K562 (cell line): ENCODE results near the gene RINT1. TPM values are rescaled to one million over a fixed set of nuclear protein-coding genes. Genes with fewer than 3 reads are reported as not detected.

Source experiments
- ATAC-seq: fragments of 200-7000 bp; cut with Tn5 transposase; 3 replicates; pipeline ENCODE4 v1.9.1; 2020; ENCODE audit warnings: moderate library complexity
- BruUV-seq: library from RNA; stranded (reverse); fragments of 400-500 nt; replicated peaks from 2 replicates; lab custom pipeline; 2021; lab: Mats Ljungman, UMichigan
- CTCF ChIA-PET: fragments of 300-600 bp; formaldehyde crosslinking; extraction: SDS; loops from one replicate; lab custom pipeline; 2021; ENCODE audit warnings: low intra/inter-chr PET ratio; lab: Yijun Ruan, JAX
- POLR2A ChIA-PET: fragments of 300-600, 350-650 bp; sonication (Branson Sonifier 250); formaldehyde crosslinking; extraction: SDS; loops from one replicate; lab custom pipeline; 2021; ENCODE audit warnings: antibody characterized with exemption, inconsistent platforms; lab: Yijun Ruan, JAX
- DNase-seq, 4 experiments: peaks; one replicate each; pipeline versions ENCODE4 v3.0.0 to v3.0.0-alpha.2; 2011 to 2018; ENCODE audit warnings: low spot score in 3 of 4, mixed read lengths in 3 of 4; ENCODE audit errors: extremely low read depth in 1 of 4
- FAIRE-seq: peaks from 2 replicates; lab custom pipeline; 2011; peaks lifted over from hg19 to GRCh38; lab: Jason Lieb, UNC
- H2AFZ ChIP-seq: 2 replicates; pipeline ENCODE4 v1.6.0; 2011; ENCODE audit warnings: low read depth, low read length, control low read depth, inconsistent platforms
- H3K27ac ChIP-seq: fragments of 200-600 bp; 3 replicates; pipeline ENCODE4 v1.8.0; 2011; ENCODE audit warnings: low read depth, mild to moderate bottlenecking, control low read depth, inconsistent platforms, low read length, moderate library complexity, mixed read lengths; ENCODE audit errors: extremely low read depth
- H3K27me3 ChIP-seq, 2 experiments: fragments of 300-600 bp in 1 of 2; 2 replicates in 1 of 2; 3 replicates in 1 of 2; pipeline versions ENCODE4 v1.6.0 to v1.8.0; 2011; ENCODE audit warnings: inconsistent platforms in 2 of 2, low read length in 2 of 2, mild to moderate bottlenecking in 1 of 2, mixed read lengths in 1 of 2, moderate library complexity in 1 of 2; ENCODE audit not compliant: control insufficient read depth in 2 of 2, insufficient read depth in 2 of 2
- H3K36me3 ChIP-seq: fragments of 300-600 bp; 3 replicates; pipeline ENCODE4 v1.8.0; 2011; ENCODE audit warnings: mild to moderate bottlenecking, low read length, inconsistent platforms; ENCODE audit not compliant: control insufficient read depth, insufficient read depth
- H3K4me1 ChIP-seq, 2 experiments: fragments of 200-600 bp in 1 of 2; replicated peaks in 1 of 2; 2 replicates in 1 of 2; 3 replicates in 1 of 2; pipeline versions ENCODE4 v1.5.1 to v1.8.0; 2011; ENCODE audit warnings: inconsistent platforms in 2 of 2, low read length in 2 of 2, mild to moderate bottlenecking in 1 of 2, mixed read lengths in 1 of 2, moderate library complexity in 1 of 2; ENCODE audit not compliant: control insufficient read depth in 2 of 2, insufficient read depth in 2 of 2
- H3K4me2 ChIP-seq: 2 replicates; pipeline ENCODE4 v1.6.1; 2011; ENCODE audit warnings: low read length, control low read depth, inconsistent platforms, mixed read lengths; ENCODE audit not compliant: insufficient read depth
- H3K4me3 ChIP-seq: fragments of 200-600 bp; sonication (generic), shearing (Covaris generic); 2 replicates; pipeline ENCODE4 v1.5.1; 2016; ENCODE audit warnings: control low read depth, inconsistent platforms
- H3K79me2 ChIP-seq: fragments of 200-600 bp; 3 replicates; pipeline ENCODE4 v1.8.0; 2011; ENCODE audit warnings: low read length, inconsistent platforms; ENCODE audit not compliant: control insufficient read depth, insufficient read depth
- H3K9ac ChIP-seq, 2 experiments: 2 replicates each; pipeline versions ENCODE4 v1.6.0 to v1.6.1; 2011; ENCODE audit warnings: low read depth in 2 of 2, low read length in 2 of 2, control low read depth in 1 of 2, inconsistent platforms in 1 of 2, mild to moderate bottlenecking in 1 of 2, mixed read lengths in 1 of 2; ENCODE audit not compliant: insufficient read depth in 1 of 2
- H3K9me1 ChIP-seq: one replicate; pipeline ENCODE4 v1.6.0; 2011; ENCODE audit warnings: inconsistent platforms, mild to moderate bottlenecking, low read length, moderate library complexity; ENCODE audit not compliant: control insufficient read depth, insufficient read depth
- H3K9me3 ChIP-seq: replicated peaks from 2 replicates; pipeline ENCODE4 v1.5.1; 2011; ENCODE audit warnings: low read depth, low read length, inconsistent platforms; ENCODE audit not compliant: control insufficient read depth, insufficient read depth
- H4K20me1 ChIP-seq: replicated peaks from 2 replicates; pipeline ENCODE4 v1.6.1; 2011; ENCODE audit warnings: low read length, inconsistent platforms, mixed read lengths; ENCODE audit not compliant: control insufficient read depth, insufficient read depth
- E2F3 ChIP-seq: fragments of 250-450 bp; sonication (Bioruptor Pico); IDR thresholded peaks from 2 replicates; pipeline ENCODE4 v1.4.0; 2020; ENCODE audit warnings: mild to moderate bottlenecking
- ERF ChIP-seq: fragments of 450-650 bp; formaldehyde crosslinking; IDR thresholded peaks from 2 replicates; pipeline ENCODE4 v1.4.0; 2020; ENCODE audit warnings: mild to moderate bottlenecking, mixed read lengths
- MAZ ChIP-seq, 2 experiments: fragments of 450-650 bp in 1 of 2; sonication (generic) in 1 of 2; formaldehyde crosslinking; IDR thresholded peaks in 1 of 2; conservative IDR thresholded peaks in 1 of 2; 2 replicates each; pipeline versions ENCODE4 v1.4.0 to v1.5.0; 2020; ENCODE audit warnings: mild to moderate bottlenecking in 1 of 2, missing genetic modification reagents in 1 of 2
- RBM17 ChIP-seq: fragments of 200-400 bp; formaldehyde crosslinking; IDR thresholded peaks from 2 replicates; pipeline ENCODE4 v1.6.1; 2017; ENCODE audit warnings: low read depth, mild to moderate bottlenecking, low read length, borderline replicate concordance
- RUNX1 ChIP-seq: sonication (generic); IDR thresholded peaks from 2 replicates; pipeline ENCODE4 v1.6.1; 2016; ENCODE audit warnings: antibody characterized with exemption, low read depth
- SIX5 ChIP-seq, 2 experiments: IDR thresholded peaks; 2 replicates each; pipeline ENCODE4 v1.6.1; 2011; ENCODE audit warnings: low read length in 2 of 2, borderline replicate concordance in 1 of 2, low read depth in 1 of 2, mild to moderate bottlenecking in 1 of 2, moderate library complexity in 1 of 2; ENCODE audit not compliant: insufficient read depth in 1 of 2
- SOX6 ChIP-seq: fragments of 450-650 bp; IDR thresholded peaks from 2 replicates; pipeline ENCODE4 v1.6.1; 2014; ENCODE audit warnings: mild to moderate bottlenecking
- ZNF57 ChIP-seq: fragments of 450-650 bp; formaldehyde crosslinking; IDR thresholded peaks from 2 replicates; pipeline ENCODE4 v1.4.0; 2020; ENCODE audit warnings: mild to moderate bottlenecking, moderate library complexity
- WGBS: fragments of 100-300 bp; shearing (Covaris generic); methylation state at CpG from one replicate; pipeline ENCODE4 v1.1.6; 2016; ENCODE audit warnings: low coverage, mixed read lengths; ENCODE audit not compliant: insufficient coverage; ENCODE audit errors: missing lambda C conversion rate; 5-methylcytosine and 5-hydroxymethylcytosine counted together
- in situ Hi-C: fragments of 300-500 bp; cut with MboI; formaldehyde crosslinking; loops from 4 replicates; pipeline ENCODE4 v1.15.0; 2018; ENCODE audit warnings: inconsistent platforms, mixed read lengths
- intact Hi-C: fragments of 100-400 bp; cut with micrococcal nuclease; formaldehyde crosslinking; loops from 2 replicates; pipeline ENCODE4 v1.14.2; 2022
- polyA plus RNA-seq, 8 experiments: library from polyadenylated mRNA; depleted of rRNA in 4 of 8; stranded (reverse) in 5 of 8; unstranded in 3 of 8; fragments of >200 nt; fragmentation: Nextera tagmentation in 2 of 8; fragmentation: Illumina TruSeq in 1 of 8; extraction: Ambion mirVana in 2 of 8; extraction: Trizol in 1 of 8; gene quantifications; 2 replicates each; pipeline versions ENCODE4 v1.2.1 to v1.2.3, GENCODE V29; 2011 to 2014; ENCODE audit warnings: inconsistent platforms in 1 of 8, missing spikeins in 1 of 8
- total RNA-seq, 7 experiments: library from RNA; depleted of rRNA in 6 of 7; stranded (reverse); fragments of >200 nt in 6 of 7; fragmentation: Illumina TruSeq in 2 of 7; extraction: Trizol in 2 of 7; gene quantifications; 2 replicates each; pipeline versions ENCODE4 v1.2.1 to v1.2.3, GENCODE V29; 2011 to 2021; ENCODE audit warnings: low replicate concordance in 1 of 7
- TF ChIP-seq, protein P1 (sequence below), 2 experiments: fragments of 450-650 bp; conservative IDR thresholded peaks; 2 replicates each; pipeline ENCODE4 v1.6.1; 2017; ENCODE audit warnings: mild to moderate bottlenecking in 2 of 2, moderate library complexity in 2 of 2
- TF ChIP-seq, protein P2 (sequence below): fragments of 450-650 bp; IDR thresholded peaks from 2 replicates; pipeline ENCODE4 v1.7.0; 2016; ENCODE audit warnings: borderline replicate concordance
- TF ChIP-seq, protein P3 (sequence below): fragments of 200-800 bp; sonication (Bioruptor generic); IDR thresholded peaks from 2 replicates; pipeline ENCODE4 v1.6.1; 2017; ENCODE audit warnings: missing genetic modification characterization, missing compliant biosample characterization
- TF ChIP-seq, protein P4 (sequence below): fragments of 450-650 bp; IDR thresholded peaks from 2 replicates; pipeline ENCODE4 v1.6.1; 2017; ENCODE audit warnings: antibody characterized with exemption

RINT1 gene
- total and polyA plus RNA-seq, 9 of the 15 experiments (the other 6 are each of a cell fraction or from before 2014, with no cell fraction given): 21.3 to 74.3 (median 27.4) TPM

DNA sequence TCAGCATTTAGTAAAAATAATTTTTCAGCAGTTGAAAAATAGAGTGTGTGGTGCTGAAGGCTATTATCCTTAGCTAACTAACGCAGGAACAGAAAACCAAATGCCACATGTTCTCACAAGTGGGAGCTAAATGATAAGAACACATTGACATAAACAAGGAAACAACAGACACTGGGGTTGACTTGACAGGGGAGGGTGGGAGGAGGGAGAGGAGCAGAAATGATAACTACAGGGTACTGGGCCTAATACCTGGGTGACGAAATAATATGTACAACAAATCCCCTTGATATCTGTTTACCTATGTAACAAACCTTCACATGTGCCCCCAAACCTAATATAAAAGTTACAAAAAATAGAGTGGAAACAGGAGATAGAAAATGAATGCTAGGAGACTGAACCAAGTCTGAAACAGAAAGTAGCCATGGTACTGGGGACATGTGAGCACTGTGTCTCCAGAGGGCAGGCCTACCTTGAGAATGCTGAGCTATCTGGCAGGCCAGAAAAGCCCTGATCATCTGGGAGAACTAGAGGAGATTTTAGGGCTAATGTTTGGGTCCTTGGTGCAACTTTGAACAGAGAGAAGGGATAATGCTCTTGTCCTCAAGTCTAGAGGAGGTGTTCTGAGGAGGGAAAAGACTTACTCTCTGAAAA is 54.0 kb downstream of the RINT1 start:
- peak overlapping the region; percentile 31; the same call in 2 of the 3 replicates for H3K27ac ChIP-seq
- H3K9me1 ChIP-seq: no peaks in the 10 kb centered on the region
- DNase-seq (peak in 1 of 4 experiments; percentile 64), ATAC-seq (peak; percentile 80), FAIRE-seq (peak; percentile 48)
- peaks cover 13% of the 10 kb centered on the region; the same call in 1 of the 2 replicates for H3K9me3 ChIP-seq
- H3K79me2 ChIP-seq: no peaks in the 10 kb centered on the region
- H3K4me2 ChIP-seq: 0 out of 2 replicates have a peak overlapping the region, but pooled peaks have one; percentile 4
- POLR2A ChIA-PET: interaction anchor here (0.5 to 1.6 kb wide), 7 partner anchors 9 to 524 kb away, joined by 3 to 5 read pairs (median 3); no protein-coding TSS in a partner anchor
- BruUV-seq: no TSS peak
- in situ Hi-C loops: no loop called here
- WGBS: 25% methylated on average over 2 of the region's 2 CpGs
- no peak overlapping the region for H3K4me3 ChIP-seq
- no peaks in the 10 kb centered on the region for H4K20me1 ChIP-seq
- H3K9ac ChIP-seq: peak overlapping the region; percentile 1 to 15; a peak in 3 of 4 replicates
- H3K27me3 ChIP-seq: no peaks in the 10 kb centered on the region
- CTCF ChIA-PET: no interaction called here
- intact Hi-C loops: loop anchor here (5.0 kb wide), 3 partner anchors 139 to 604 kb away; no protein-coding TSS in a partner anchor
- H2AFZ ChIP-seq: peak overlapping the region; percentile 18
- peaks cover 3 to 13% of the 10 kb centered on the region in 2 experiments; a peak in 4 of 5 replicates for H3K4me1 ChIP-seq
- no peaks in the 10 kb centered on the region; the same call in 2 of the 3 replicates for H3K36me3 ChIP-seq
- TF ChIP-seq ERF (CRISPR knock-in tag) (no peak), E2F3 (CRISPR knock-in tag) (no peak), SOX6 (0 out of 2 replicates have a peak, but pooled peaks have one; percentile 39), ZNF57 (no peak), MAZ (CRISPR knock-in tag; conservative IDR thresholded peaks at IDR 0.05 in 1 of 2, IDR thresholded peaks at IDR 0.05 in 1 of 2) (peak; percentile 27 to 51; a peak in 2 of 4 replicates), RUNX1 (no peak), SIX5 (IDR thresholded peaks at IDR 0.05; ENCODE audit: borderline replicate concordance in 1 of 2, insufficient read depth in 1 of 2, low read depth in 1 of 2, low read length in 2 of 2) (no peak), RBM17 (no peak)
- TF ChIP-seq, protein P1, sequence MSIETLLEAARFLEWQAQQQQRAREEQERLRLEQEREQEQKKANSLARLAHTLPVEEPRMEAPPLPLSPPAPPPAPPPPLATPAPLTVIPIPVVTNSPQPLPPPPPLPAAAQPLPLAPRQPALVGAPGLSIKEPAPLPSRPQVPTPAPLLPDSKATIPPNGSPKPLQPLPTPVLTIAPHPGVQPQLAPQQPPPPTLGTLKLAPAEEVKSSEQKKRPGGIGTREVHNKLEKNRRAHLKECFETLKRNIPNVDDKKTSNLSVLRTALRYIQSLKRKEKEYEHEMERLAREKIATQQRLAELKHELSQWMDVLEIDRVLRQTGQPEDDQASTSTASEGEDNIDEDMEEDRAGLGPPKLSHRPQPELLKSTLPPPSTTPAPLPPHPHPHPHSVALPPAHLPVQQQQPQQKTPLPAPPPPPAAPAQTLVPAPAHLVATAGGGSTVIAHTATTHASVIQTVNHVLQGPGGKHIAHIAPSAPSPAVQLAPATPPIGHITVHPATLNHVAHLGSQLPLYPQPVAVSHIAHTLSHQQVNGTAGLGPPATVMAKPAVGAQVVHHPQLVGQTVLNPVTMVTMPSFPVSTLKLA (conservative IDR thresholded peaks at IDR 0.05): peak; percentile 77 to 82
- TF ChIP-seq, protein P2, sequence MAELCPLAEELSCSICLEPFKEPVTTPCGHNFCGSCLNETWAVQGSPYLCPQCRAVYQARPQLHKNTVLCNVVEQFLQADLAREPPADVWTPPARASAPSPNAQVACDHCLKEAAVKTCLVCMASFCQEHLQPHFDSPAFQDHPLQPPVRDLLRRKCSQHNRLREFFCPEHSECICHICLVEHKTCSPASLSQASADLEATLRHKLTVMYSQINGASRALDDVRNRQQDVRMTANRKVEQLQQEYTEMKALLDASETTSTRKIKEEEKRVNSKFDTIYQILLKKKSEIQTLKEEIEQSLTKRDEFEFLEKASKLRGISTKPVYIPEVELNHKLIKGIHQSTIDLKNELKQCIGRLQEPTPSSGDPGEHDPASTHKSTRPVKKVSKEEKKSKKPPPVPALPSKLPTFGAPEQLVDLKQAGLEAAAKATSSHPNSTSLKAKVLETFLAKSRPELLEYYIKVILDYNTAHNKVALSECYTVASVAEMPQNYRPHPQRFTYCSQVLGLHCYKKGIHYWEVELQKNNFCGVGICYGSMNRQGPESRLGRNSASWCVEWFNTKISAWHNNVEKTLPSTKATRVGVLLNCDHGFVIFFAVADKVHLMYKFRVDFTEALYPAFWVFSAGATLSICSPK: no peak
- TF ChIP-seq, protein P3, sequence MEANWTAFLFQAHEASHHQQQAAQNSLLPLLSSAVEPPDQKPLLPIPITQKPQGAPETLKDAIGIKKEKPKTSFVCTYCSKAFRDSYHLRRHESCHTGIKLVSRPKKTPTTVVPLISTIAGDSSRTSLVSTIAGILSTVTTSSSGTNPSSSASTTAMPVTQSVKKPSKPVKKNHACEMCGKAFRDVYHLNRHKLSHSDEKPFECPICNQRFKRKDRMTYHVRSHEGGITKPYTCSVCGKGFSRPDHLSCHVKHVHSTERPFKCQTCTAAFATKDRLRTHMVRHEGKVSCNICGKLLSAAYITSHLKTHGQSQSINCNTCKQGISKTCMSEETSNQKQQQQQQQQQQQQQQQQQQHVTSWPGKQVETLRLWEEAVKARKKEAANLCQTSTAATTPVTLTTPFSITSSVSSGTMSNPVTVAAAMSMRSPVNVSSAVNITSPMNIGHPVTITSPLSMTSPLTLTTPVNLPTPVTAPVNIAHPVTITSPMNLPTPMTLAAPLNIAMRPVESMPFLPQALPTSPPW (CRISPR knock-in tag): no peak; the same call in 1 of the 2 replicates
- TF ChIP-seq, protein P4, sequence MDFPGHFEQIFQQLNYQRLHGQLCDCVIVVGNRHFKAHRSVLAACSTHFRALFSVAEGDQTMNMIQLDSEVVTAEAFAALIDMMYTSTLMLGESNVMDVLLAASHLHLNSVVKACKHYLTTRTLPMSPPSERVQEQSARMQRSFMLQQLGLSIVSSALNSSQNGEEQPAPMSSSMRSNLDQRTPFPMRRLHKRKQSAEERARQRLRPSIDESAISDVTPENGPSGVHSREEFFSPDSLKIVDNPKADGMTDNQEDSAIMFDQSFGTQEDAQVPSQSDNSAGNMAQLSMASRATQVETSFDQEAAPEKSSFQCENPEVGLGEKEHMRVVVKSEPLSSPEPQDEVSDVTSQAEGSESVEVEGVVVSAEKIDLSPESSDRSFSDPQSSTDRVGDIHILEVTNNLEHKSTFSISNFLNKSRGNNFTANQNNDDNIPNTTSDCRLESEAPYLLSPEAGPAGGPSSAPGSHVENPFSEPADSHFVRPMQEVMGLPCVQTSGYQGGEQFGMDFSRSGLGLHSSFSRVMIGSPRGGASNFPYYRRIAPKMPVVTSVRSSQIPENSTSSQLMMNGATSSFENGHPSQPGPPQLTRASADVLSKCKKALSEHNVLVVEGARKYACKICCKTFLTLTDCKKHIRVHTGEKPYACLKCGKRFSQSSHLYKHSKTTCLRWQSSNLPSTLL: no peak
